Brain microvascular endothelial cell (primary cell): ENCODE data around the gene SEL1L.

ENCODE experiments used
- DNase-seq: peaks from one replicate; pipeline ENCODE4 v3.0.0-alpha.2; 2020
- H3K27ac ChIP-seq: fragments of 250-450 bp; sonication (Bioruptor Pico); 2 replicates; pipeline ENCODE4 v1.5.1; 2020; ENCODE audit warnings: mild to moderate bottlenecking, moderate library complexity
- H3K27me3 ChIP-seq: fragments of 250-450 bp; sonication (Bioruptor Pico); replicated peaks from 2 replicates; pipeline ENCODE4 v1.5.1; 2020; ENCODE audit warnings: mild to moderate bottlenecking
- H3K36me3 ChIP-seq: fragments of 250-450 bp; sonication (Bioruptor Pico); replicated peaks from 2 replicates; pipeline ENCODE4 v1.5.1; 2020; ENCODE audit warnings: mild to moderate bottlenecking
- H3K4me3 ChIP-seq: 2 replicates; pipeline ENCODE4 v1.5.1; 2011; ENCODE audit warnings: low read depth, mild to moderate bottlenecking, control low read depth, low read length, moderate library complexity
- CTCF ChIP-seq: IDR thresholded peaks from 2 replicates; pipeline ENCODE4 v1.5.1; 2011; ENCODE audit warnings: low read depth, mild to moderate bottlenecking, moderate library complexity, low read length, control low read depth, inconsistent platforms; ENCODE audit errors: missing control alignments
- in situ Hi-C: cut with HindIII; loops from 2 replicates; pipeline ENCODE4 v1.10.0; 2017; ENCODE audit warnings: low sequenced_read_pairs, low pct_ligation_motif_present

Gene SEL1L

GRCh38 chr14:81478446-81478845, 55.2 kb downstream of the SEL1L start:
- H3K4me3 ChIP-seq, result no peak overlapping the region
- in situ Hi-C loops, result no loop called here
- H3K36me3 ChIP-seq, result peaks cover 25% of the 10 kb centered on the region

GRCh38 chr14:81476816-81477215, 56.8 kb downstream of the SEL1L start:
- no peak overlapping the region for H3K4me3 ChIP-seq
- H3K27me3 ChIP-seq, result no peaks in the 10 kb centered on the region
- TF ChIP-seq CTCF, result no peak
- H3K36me3 ChIP-seq, result peaks cover 22% of the 10 kb centered on the region
- H3K27ac ChIP-seq, result no peak overlapping the region
- DNase-seq, result no peak
- in situ Hi-C loops, result no loop called here

More at GRCh38 chr14:81478446-81478845, 55.2 kb downstream of the SEL1L start:
- H3K27ac ChIP-seq, result no peak overlapping the region
- TF ChIP-seq CTCF, result no peak
- DNase-seq, result no peak
- H3K27me3 ChIP-seq, result no peaks in the 10 kb centered on the region

GRCh38 chr14:81474685-81475324, 58.8 kb downstream of the SEL1L start:
- in situ Hi-C loops, result no loop called here
- no peak for TF ChIP-seq CTCF
- no peak overlapping the region for H3K27ac ChIP-seq
- H3K36me3 ChIP-seq, result peaks cover 18% of the 10 kb centered on the region
- H3K4me3 ChIP-seq, result no peak overlapping the region
- H3K27me3 ChIP-seq, result no peaks in the 10 kb centered on the region
- DNase-seq, result no peak

- no peak for TF ChIP-seq CTCF
- peaks cover 16% of the 10 kb centered on the region for H3K36me3 ChIP-seq
- DNase-seq, result no peak
- H3K27me3 ChIP-seq, result no peaks in the 10 kb centered on the region
- no peak overlapping the region for H3K4me3 ChIP-seq
- in situ Hi-C loops, result no loop called here
- H3K27ac ChIP-seq, result no peak overlapping the region
Measured at GRCh38 chr14:81474148-81474492, 59.5 kb downstream of the SEL1L start.

GRCh38 chr14:81473456-81474147, 60.1 kb downstream of the SEL1L start:
- peaks cover 12% of the 10 kb centered on the region for H3K36me3 ChIP-seq
- H3K27me3 ChIP-seq, result no peaks in the 10 kb centered on the region
- no peak overlapping the region for H3K4me3 ChIP-seq
- no peak for DNase-seq
- in situ Hi-C loops, result no loop called here
- H3K27ac ChIP-seq, result no peak overlapping the region
- no peak for TF ChIP-seq CTCF
